Measurements from ENCODE around the gene CDH6. TPM values are rescaled to one million over a fixed set of nuclear protein-coding genes. Genes with fewer than 3 reads are reported as not detected.

Gene CDH6
- total and polyA plus RNA-seq, 7 donors: under 0.01 to 6.9 (median 1.6) TPM; not detected in 1

- Histone ChIP-seq H3K9me3 (no peaks in the 10 kb centered on the region), H3K27ac (no peak overlapping the region), H3K36me3 (no peaks in the 10 kb centered on the region), H3K4me1 (no peaks in the 10 kb centered on the region), H3K27me3 (no peaks in the 10 kb centered on the region), H3K4me3 (no peak overlapping the region)
- TF ChIP-seq, protein P1, sequence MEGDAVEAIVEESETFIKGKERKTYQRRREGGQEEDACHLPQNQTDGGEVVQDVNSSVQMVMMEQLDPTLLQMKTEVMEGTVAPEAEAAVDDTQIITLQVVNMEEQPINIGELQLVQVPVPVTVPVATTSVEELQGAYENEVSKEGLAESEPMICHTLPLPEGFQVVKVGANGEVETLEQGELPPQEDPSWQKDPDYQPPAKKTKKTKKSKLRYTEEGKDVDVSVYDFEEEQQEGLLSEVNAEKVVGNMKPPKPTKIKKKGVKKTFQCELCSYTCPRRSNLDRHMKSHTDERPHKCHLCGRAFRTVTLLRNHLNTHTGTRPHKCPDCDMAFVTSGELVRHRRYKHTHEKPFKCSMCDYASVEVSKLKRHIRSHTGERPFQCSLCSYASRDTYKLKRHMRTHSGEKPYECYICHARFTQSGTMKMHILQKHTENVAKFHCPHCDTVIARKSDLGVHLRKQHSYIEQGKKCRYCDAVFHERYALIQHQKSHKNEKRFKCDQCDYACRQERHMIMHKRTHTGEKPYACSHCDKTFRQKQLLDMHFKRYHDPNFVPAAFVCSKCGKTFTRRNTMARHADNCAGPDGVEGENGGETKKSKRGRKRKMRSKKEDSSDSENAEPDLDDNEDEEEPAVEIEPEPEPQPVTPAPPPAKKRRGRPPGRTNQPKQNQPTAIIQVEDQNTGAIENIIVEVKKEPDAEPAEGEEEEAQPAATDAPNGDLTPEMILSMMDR (IDR thresholded peaks at IDR 0.05): no peak
- TF ChIP-seq EP300 (IDR thresholded peaks at IDR 0.05) (no peak), POLR2AphosphoS5 (IDR thresholded peaks at IDR 0.05) (no peak), POLR2A (IDR thresholded peaks at IDR 0.05) (no peak)
- 92 to 93% methylated on average over 2 of the region's 2 CpGs for WGBS, 2 donors
- DNase-seq: no peak
- intact Hi-C loops (cut with DNase I): no loop called here
Observed at GRCh38 chr5:31217446-31217845, 24.0 kb downstream of the CDH6 start.

- H3K9me3 ChIP-seq: no peaks in the 10 kb centered on the region
- no peaks in the 10 kb centered on the region for H3K36me3 ChIP-seq
- intact Hi-C loops (cut with DNase I): no loop called here
- no peaks in the 10 kb centered on the region for H3K27me3 ChIP-seq
- TF ChIP-seq EP300 (IDR thresholded peaks at IDR 0.05): no peak
- 20 to 74% methylated on average over 3 of the region's 3 CpGs for WGBS, 2 donors
- no peak overlapping the region for H3K4me3 ChIP-seq
- no peaks in the 10 kb centered on the region for H3K4me1 ChIP-seq
- no peak for DNase-seq
- H3K27ac ChIP-seq: no peak overlapping the region
Observed at GRCh38 chr5:31218978-31219377, 25.5 kb downstream of the CDH6 start.

- intact Hi-C loops (cut with DNase I): no loop called here
Observed at GRCh38 chr5:31221001-31221400, 27.5 kb downstream of the CDH6 start.

GRCh38 chr5:31225118-31225517, 31.6 kb downstream of the CDH6 start:
- Histone ChIP-seq H3K36me3 (no peaks in the 10 kb centered on the region), H3K27ac (no peak overlapping the region), H3K9me3 (no peaks in the 10 kb centered on the region), H3K4me3 (no peak overlapping the region), H3K4me1 (no peaks in the 10 kb centered on the region), H3K27me3 (no peaks in the 10 kb centered on the region)
- 88 to 91% methylated on average over 5 of the region's 5 CpGs for WGBS, 2 donors
- TF ChIP-seq EP300 (IDR thresholded peaks at IDR 0.05): no peak
- TF ChIP-seq POLR2A (IDR thresholded peaks at IDR 0.05): no peak
- TF ChIP-seq, protein P1 (IDR thresholded peaks at IDR 0.05): no peak
- no peak for TF ChIP-seq POLR2AphosphoS5 (IDR thresholded peaks at IDR 0.05)
- DNase-seq: no peak
- intact Hi-C loops (cut with DNase I): no loop called here

More at GRCh38 chr5:31221001-31221400, 27.5 kb downstream of the CDH6 start:
- WGBS, 2 donors: 10 to 60% methylated on average over 3 of the region's 3 CpGs
- TF ChIP-seq, protein P1 (IDR thresholded peaks at IDR 0.05): no peak
- no peak for TF ChIP-seq POLR2A (IDR thresholded peaks at IDR 0.05)
- no peak for TF ChIP-seq EP300 (IDR thresholded peaks at IDR 0.05)
- TF ChIP-seq POLR2AphosphoS5 (IDR thresholded peaks at IDR 0.05): no peak
- no peaks in the 10 kb centered on the region for H3K27me3 ChIP-seq
- no peaks in the 10 kb centered on the region for H3K9me3 ChIP-seq
- no peaks in the 10 kb centered on the region for H3K36me3 ChIP-seq
- no peaks in the 10 kb centered on the region for H3K4me1 ChIP-seq
- no peak overlapping the region for H3K4me3 ChIP-seq
- DNase-seq: no peak
- H3K27ac ChIP-seq: no peak overlapping the region

DNA sequence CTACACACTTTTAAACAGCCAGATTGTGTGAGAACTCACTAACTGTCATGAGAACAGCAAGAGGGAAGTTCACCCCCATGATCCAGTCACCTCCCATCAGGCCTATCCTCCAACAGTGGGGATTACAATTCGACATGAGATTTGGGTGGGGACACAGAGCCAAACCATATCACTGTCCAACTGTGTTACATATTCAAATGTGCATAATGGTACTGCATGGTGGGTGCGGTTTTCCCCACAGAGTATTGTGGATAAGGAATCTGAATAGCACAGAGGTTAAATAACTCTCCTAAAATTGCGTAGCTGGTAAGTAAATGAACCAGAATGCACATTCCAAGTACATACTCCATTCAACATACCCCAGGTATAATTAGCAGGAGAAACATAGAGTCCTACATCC, 32.1 kb downstream of the CDH6 start:
- H3K27ac ChIP-seq: no peak overlapping the region
- H3K36me3 ChIP-seq: no peaks in the 10 kb centered on the region
- H3K4me1 ChIP-seq: no peaks in the 10 kb centered on the region
- H3K27me3 ChIP-seq: no peaks in the 10 kb centered on the region
- 92 to 93% methylated on average over 3 of the region's 3 CpGs for WGBS, 2 donors
- TF ChIP-seq POLR2AphosphoS5 (IDR thresholded peaks at IDR 0.05) (no peak), POLR2A (IDR thresholded peaks at IDR 0.05) (no peak), EP300 (IDR thresholded peaks at IDR 0.05) (no peak)
- TF ChIP-seq, protein P1 (IDR thresholded peaks at IDR 0.05): no peak
- no peaks in the 10 kb centered on the region for H3K9me3 ChIP-seq
- H3K4me3 ChIP-seq: no peak overlapping the region
- DNase-seq: no peak
- intact Hi-C loops (cut with DNase I): no loop called here
